H1 (cell line): ENCODE results near the gene RBMS2. TPM values are rescaled to one million over a fixed set of nuclear protein-coding genes. Genes with fewer than 3 reads are reported as not detected.
"Not testable (repeated sequence)": the region's sequence is repeated elsewhere in the genome, so short reads cannot be mapped to it uniquely, and the experiment has no call there.

Experiments
- CTCF ChIA-PET: fragments of 300-600 bp; sonication (Branson Sonifier 250); formaldehyde crosslinking; loops from one replicate; lab custom pipeline; 2021; ENCODE audit not compliant: partially characterized antibody; lab: Charles Lee
- POLR2A ChIA-PET: fragments of 300-600 bp; sonication (Branson Sonifier 250); formaldehyde crosslinking; loops from one replicate; lab custom pipeline; 2021; ENCODE audit warnings: inconsistent platforms; ENCODE audit not compliant: partially characterized antibody; lab: Charles Lee
- DNase-seq, 2 experiments: peaks; one replicate each; pipeline versions ENCODE4 v3.0.0 to v3.0.0-alpha.2; 2010 to 2022; ENCODE audit warnings: low spot score in 2 of 2, low read depth in 1 of 2, mixed read lengths in 1 of 2
- FAIRE-seq: peaks from 2 replicates; lab custom pipeline; 2011; peaks lifted over from hg19 to GRCh38; lab: Jason Lieb, UNC
- H2AFZ ChIP-seq: 2 replicates; pipeline ENCODE4 v1.8.1; 2012; ENCODE audit warnings: low read length, inconsistent platforms
- H2AK5ac ChIP-seq: 2 replicates; pipeline ENCODE4 v1.6.1; 2013; ENCODE audit warnings: low read depth, low read length
- H2BK120ac ChIP-seq: replicated peaks from 2 replicates; pipeline ENCODE3; 2013; ENCODE audit warnings: low read depth, low read length, inconsistent platforms
- H2BK12ac ChIP-seq: 2 replicates; pipeline ENCODE4 v1.6.1; 2013; ENCODE audit warnings: low read depth, low read length
- H2BK15ac ChIP-seq: 2 replicates; pipeline ENCODE4 v1.6.1; 2013; ENCODE audit warnings: low read length
- H2BK20ac ChIP-seq: 2 replicates; pipeline ENCODE4 v1.6.1; 2013; ENCODE audit warnings: low read length
- H2BK5ac ChIP-seq: 2 replicates; pipeline ENCODE4 v1.6.1; 2013; ENCODE audit warnings: low read depth, low read length
- H3K14ac ChIP-seq: 2 replicates; pipeline ENCODE4 v1.6.1; 2013; ENCODE audit warnings: inconsistent platforms; ENCODE audit not compliant: insufficient read length
- H3K18ac ChIP-seq: 2 replicates; pipeline ENCODE4 v1.6.1; 2013; ENCODE audit warnings: low read length; ENCODE audit errors: extremely low read depth
- H3K23ac ChIP-seq: 2 replicates; pipeline ENCODE4 v1.6.1; 2013; ENCODE audit warnings: inconsistent platforms; ENCODE audit not compliant: insufficient read length
- H3K23me2 ChIP-seq: 2 replicates; pipeline ENCODE4 v1.6.1; 2013; ENCODE audit warnings: low read depth, low read length
- H3K27ac ChIP-seq: 2 replicates; pipeline ENCODE4 v1.6.1; 2011; ENCODE audit warnings: low read depth, low read length, inconsistent platforms
- H3K27me3 ChIP-seq, 4 experiments: replicated peaks in 1 of 4; 1 replicate in 1 of 4; 2 replicates in 3 of 4; pipeline versions ENCODE4 v1.6.1 to v1.8.1; 2011 to 2013; ENCODE audit warnings: low read length in 3 of 4, mild to moderate bottlenecking in 3 of 4, inconsistent platforms in 2 of 4, mixed read lengths in 2 of 4, moderate library complexity in 1 of 4; ENCODE audit not compliant: control insufficient read depth in 3 of 4, insufficient read depth in 3 of 4; ENCODE audit errors: extremely low read depth in 1 of 4
- H3K36me3 ChIP-seq, 4 experiments: 2 replicates each; pipeline versions ENCODE4 v1.6.1 to v1.8.1; 2011 to 2013; ENCODE audit warnings: mild to moderate bottlenecking in 4 of 4, low read length in 3 of 4, moderate library complexity in 2 of 4, control low read depth in 1 of 4, inconsistent platforms in 1 of 4; ENCODE audit not compliant: insufficient read depth in 4 of 4, control insufficient read depth in 2 of 4
- H3K4ac ChIP-seq: replicated peaks from 2 replicates; pipeline ENCODE3; 2013; ENCODE audit warnings: low read length, low read depth, mixed read lengths, inconsistent platforms; ENCODE audit not compliant: insufficient read length
- H3K4me1 ChIP-seq, 4 experiments: replicated peaks in 1 of 4; 1 replicate in 1 of 4; 2 replicates in 3 of 4; pipeline versions ENCODE4 v1.6.1 to v1.8.1; 2011 to 2013; ENCODE audit warnings: low read length in 3 of 4, inconsistent platforms in 2 of 4, mixed read lengths in 1 of 4; ENCODE audit not compliant: insufficient read depth in 4 of 4, control insufficient read depth in 3 of 4
- H3K4me2 ChIP-seq, 2 experiments: 2 replicates each; pipeline versions ENCODE4 v1.6.1 to v1.8.1; 2011 to 2013; ENCODE audit warnings: low read depth in 2 of 2, low read length in 2 of 2, control low read depth in 1 of 2, inconsistent platforms in 1 of 2, mild to moderate bottlenecking in 1 of 2; ENCODE audit not compliant: insufficient read depth in 1 of 2
- H3K4me3 ChIP-seq, 4 experiments: fragments of 200-600, 300-600 bp in 1 of 4; sonication (generic), shearing (Covaris generic), sonication (Bioruptor Twin) in 1 of 4; 2 replicates each; pipeline versions ENCODE4 v1.5.1 to v1.8.1; 2011 to 2016; ENCODE audit warnings: low read length in 4 of 4, low read depth in 3 of 4, control low read depth in 2 of 4, inconsistent platforms in 2 of 4, mild to moderate bottlenecking in 2 of 4, mixed read lengths in 1 of 4, moderate library complexity in 1 of 4; ENCODE audit not compliant: insufficient read depth in 2 of 4; ENCODE audit errors: extremely low read depth in 1 of 4
- H3K56ac ChIP-seq: replicated peaks from 2 replicates; pipeline ENCODE3; 2013; ENCODE audit warnings: low read depth, mild to moderate bottlenecking, mixed read lengths, low read length, inconsistent platforms; ENCODE audit not compliant: insufficient read length
- H3K79me1 ChIP-seq: 2 replicates; pipeline ENCODE4 v1.6.1; 2013; ENCODE audit warnings: low read depth, low read length, control low read depth
- H3K79me2 ChIP-seq, 2 experiments: 2 replicates each; pipeline versions ENCODE4 v1.6.1 to v1.8.1; 2012 to 2013; ENCODE audit warnings: low read length in 2 of 2, mild to moderate bottlenecking in 2 of 2, inconsistent platforms in 1 of 2; ENCODE audit not compliant: insufficient read depth in 2 of 2, control insufficient read depth in 1 of 2
- H3K9ac ChIP-seq, 4 experiments: replicated peaks in 1 of 4; 1 replicate in 1 of 4; 2 replicates in 3 of 4; pipeline versions ENCODE4 v1.6.1 to v1.8.1; 2011 to 2013; ENCODE audit warnings: low read depth in 3 of 4, low read length in 3 of 4, control low read depth in 2 of 4, mild to moderate bottlenecking in 2 of 4, moderate library complexity in 2 of 4, inconsistent platforms in 1 of 4; ENCODE audit errors: extremely low read depth in 1 of 4
- H3K9me3 ChIP-seq, 2 experiments: 2 replicates each; pipeline versions ENCODE4 v1.6.1 to v1.8.1; 2012 to 2013; ENCODE audit warnings: mild to moderate bottlenecking in 2 of 2, moderate library complexity in 2 of 2, control low read depth in 1 of 2, inconsistent platforms in 1 of 2, low read depth in 1 of 2, low read length in 1 of 2, mixed read lengths in 1 of 2; ENCODE audit not compliant: insufficient read depth in 2 of 2
- H4K20me1 ChIP-seq, 2 experiments: replicated peaks in 1 of 2; 2 replicates each; pipeline versions ENCODE3 to v1.8.1; 2011 to 2013; ENCODE audit warnings: inconsistent platforms in 2 of 2, low read length in 2 of 2, mild to moderate bottlenecking in 1 of 2; ENCODE audit not compliant: insufficient read depth in 2 of 2, control insufficient read depth in 1 of 2
- H4K5ac ChIP-seq: 2 replicates; pipeline ENCODE4 v1.6.1; 2013; ENCODE audit warnings: low read length, low read depth, mixed read lengths, inconsistent platforms; ENCODE audit not compliant: insufficient read length
- H4K8ac ChIP-seq: 2 replicates; pipeline ENCODE4 v1.8.0; 2013; ENCODE audit warnings: mild to moderate bottlenecking, moderate library complexity, low read length, inconsistent platforms; ENCODE audit not compliant: insufficient read depth; ENCODE audit errors: extremely low read depth
- H4K91ac ChIP-seq: replicated peaks from 2 replicates; pipeline ENCODE3; 2013; ENCODE audit warnings: low read length, mixed read lengths, inconsistent platforms; ENCODE audit not compliant: insufficient read length
- WGBS, 2 experiments: shearing (Covaris generic) in 1 of 2; methylation state at CpG; one replicate each; pipeline versions ENCODE4 v1.1.6 to v1.1.7; 2013 to 2015; ENCODE audit warnings: low lambda C conversion rate in 2 of 2, mixed read lengths in 2 of 2, inconsistent platforms in 1 of 2, low coverage in 1 of 2, missing lambda C conversion rate in 1 of 2; ENCODE audit not compliant: insufficient replicate concordance in 2 of 2, insufficient coverage in 1 of 2, insufficient read length in 1 of 2; ENCODE audit errors: extremely low coverage in 1 of 2, missing lambda C conversion rate in 1 of 2; 5-methylcytosine and 5-hydroxymethylcytosine counted together
- polyA plus RNA-seq, 7 experiments: library from polyadenylated mRNA; depleted of rRNA in 3 of 7; stranded (reverse) in 5 of 7; unstranded in 2 of 7; fragments of >200 nt in 5 of 7; fragments of 200-250 nt in 2 of 7; gene quantifications; 1 replicate in 5 of 7; 2 replicates in 1 of 7; 4 replicates in 1 of 7; pipeline versions ENCODE4 v1.2.1 to v1.2.3, GENCODE V29; 2011 to 2013; ENCODE audit warnings: missing spikeins in 2 of 7, mixed read lengths in 2 of 7
- total RNA-seq: library from RNA; stranded (reverse); fragmentation: NEBNext Ultra II Directional; extraction: Animal tissue kit (Norgen Biotek cat#: 25700); gene quantifications from 2 replicates; pipeline ENCODE4 v1.2.1, GENCODE V29; 2021

RBMS2 gene
- total and polyA plus RNA-seq, 2 of the 8 experiments (the other 6 are each of a cell fraction or from before 2014, with no cell fraction given): 9.6 to 31.3 TPM

GRCh38 chr12:56577248-56577647 lies 55.6 kb downstream of the RBMS2 start:
- not testable (repeated sequence) for H3K79me2 ChIP-seq, H2BK5ac ChIP-seq, H2BK15ac ChIP-seq, H3K36me3 ChIP-seq, H4K5ac ChIP-seq, H3K4ac ChIP-seq, H3K23me2 ChIP-seq, H3K27me3 ChIP-seq, H2AK5ac ChIP-seq, H4K20me1 ChIP-seq, H3K9me3 ChIP-seq, H3K4me3 ChIP-seq, H2BK12ac ChIP-seq, H3K79me1 ChIP-seq, H3K18ac ChIP-seq, DNase-seq, H3K9ac ChIP-seq, H2BK20ac ChIP-seq, H2BK120ac ChIP-seq, H3K4me1 ChIP-seq, H3K27ac ChIP-seq, H3K4me2 ChIP-seq, H2AFZ ChIP-seq, H3K14ac ChIP-seq, H4K8ac ChIP-seq, FAIRE-seq, H4K91ac ChIP-seq, H3K56ac ChIP-seq, H3K23ac ChIP-seq
- WGBS, 2 experiments: 94% methylated on average over 7 of the region's 7 CpGs; no CpG with 5 or more reads in 1 of the 2 experiments
- POLR2A ChIA-PET: interaction anchor here (1.5 to 3.0 kb wide), 2 partner anchors 10 to 15 kb away, joined by 5 to 9 read pairs; no protein-coding TSS in a partner anchor
- CTCF ChIA-PET: interaction anchor here (0.7 to 13.2 kb wide), 10 partner anchors 10 to 164 kb away, joined by 3 to 220 read pairs (median 4); no protein-coding TSS in a partner anchor
